WTC11 (cell line): Measurements from ENCODE around the gene ADAMTS2.

Experiments
- AFF4 ChIP-seq: sonication (generic); formaldehyde crosslinking; IDR thresholded peaks from 2 replicates; pipeline ENCODE4 v1.8.1; 2023; ENCODE audit warnings: mild to moderate bottlenecking, missing genetic modification reagents, borderline replicate concordance
- CTCF ChIP-seq: fragments of 200-600 bp; IDR thresholded peaks from 2 replicates; pipeline ENCODE4 v1.8.0; 2022; ENCODE audit warnings: antibody characterized with exemption
- SMAD4 ChIP-seq: sonication (generic); formaldehyde crosslinking; IDR thresholded peaks from 2 replicates; pipeline ENCODE4 v1.8.0; 2022; ENCODE audit warnings: mild to moderate bottlenecking, missing genetic modification reagents
- ZNF317 ChIP-seq: sonication (generic); formaldehyde crosslinking; IDR thresholded peaks from 2 replicates; pipeline ENCODE4 v1.8.1; 2023; ENCODE audit warnings: low read depth, mild to moderate bottlenecking, moderate library complexity, missing genetic modification reagents, borderline replicate concordance
- TF ChIP-seq, protein P1 (sequence below): sonication (generic); formaldehyde crosslinking; IDR thresholded peaks from 2 replicates; pipeline ENCODE4 v1.8.1; 2022; ENCODE audit warnings: low read depth, missing genetic modification reagents, borderline replicate concordance

- TF ChIP-seq, protein P1, sequence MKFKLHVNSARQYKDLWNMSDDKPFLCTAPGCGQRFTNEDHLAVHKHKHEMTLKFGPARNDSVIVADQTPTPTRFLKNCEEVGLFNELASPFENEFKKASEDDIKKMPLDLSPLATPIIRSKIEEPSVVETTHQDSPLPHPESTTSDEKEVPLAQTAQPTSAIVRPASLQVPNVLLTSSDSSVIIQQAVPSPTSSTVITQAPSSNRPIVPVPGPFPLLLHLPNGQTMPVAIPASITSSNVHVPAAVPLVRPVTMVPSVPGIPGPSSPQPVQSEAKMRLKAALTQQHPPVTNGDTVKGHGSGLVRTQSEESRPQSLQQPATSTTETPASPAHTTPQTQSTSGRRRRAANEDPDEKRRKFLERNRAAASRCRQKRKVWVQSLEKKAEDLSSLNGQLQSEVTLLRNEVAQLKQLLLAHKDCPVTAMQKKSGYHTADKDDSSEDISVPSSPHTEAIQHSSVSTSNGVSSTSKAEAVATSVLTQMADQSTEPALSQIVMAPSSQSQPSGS (CRISPR knock-in tag) = no peak
- TF ChIP-seq ZNF317 (CRISPR knock-in tag) (no peak), AFF4 (no peak), CTCF (no peak), SMAD4 (CRISPR knock-in tag) (no peak)
Measured at GRCh38 chr5:179292681-179293635, 52.3 kb downstream of the ADAMTS2 start.
